Thyroid gland (tissue), 4 donors: ENCODE results near the gene PHPT1.

Experiments
- POLR2A ChIP-seq, 2 donors: fragments of 450-650 bp; IDR thresholded peaks; one replicate each; pipeline ENCODE4 v1.6.1; 2017; ENCODE audit warnings: antibody characterized with exemption in 2 of 2, mild to moderate bottlenecking in 2 of 2, moderate library complexity in 1 of 2
- TF ChIP-seq, protein P1 (sequence below), 6 experiments: fragments of 200-600 bp in 3 of 6; fragments of 450-650 bp in 3 of 6; sonication (generic) in 3 of 6; IDR thresholded peaks; one replicate each; pipeline ENCODE4 v1.5.1; 2016 to 2019; ENCODE audit warnings: antibody characterized with exemption in 6 of 6, mild to moderate bottlenecking in 2 of 6, inconsistent platforms in 1 of 6, moderate library complexity in 1 of 6

DNA sequence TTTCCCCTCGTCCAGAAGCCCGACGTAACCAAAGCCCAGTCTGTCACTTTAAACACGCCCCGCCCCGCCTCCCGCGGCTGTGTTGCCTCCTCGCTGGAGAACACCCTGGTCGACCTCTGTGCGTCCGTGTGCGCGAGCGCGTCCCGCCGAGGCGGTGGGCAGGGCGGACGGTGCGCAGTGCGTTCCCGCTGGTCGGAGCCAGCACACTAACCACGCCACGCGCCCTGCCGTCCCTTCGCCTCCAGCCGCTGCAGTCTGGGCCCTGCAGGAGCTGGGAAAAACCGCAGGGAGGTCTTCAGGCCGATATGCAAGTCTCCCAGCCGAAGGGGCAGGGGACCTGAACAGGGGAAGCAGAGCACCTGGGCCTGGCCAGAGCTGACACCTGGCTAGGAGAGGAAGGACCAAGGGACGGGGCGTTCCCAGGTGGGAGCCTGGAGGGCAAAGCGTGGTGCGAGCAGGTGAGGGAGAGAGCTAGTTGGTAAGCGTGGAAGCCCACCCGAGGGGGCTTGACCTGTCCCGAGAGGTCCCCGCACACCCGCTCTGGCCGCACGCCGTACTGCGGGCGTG lies 1.3 kb upstream of the PHPT1 start:
- TF ChIP-seq, protein P1, sequence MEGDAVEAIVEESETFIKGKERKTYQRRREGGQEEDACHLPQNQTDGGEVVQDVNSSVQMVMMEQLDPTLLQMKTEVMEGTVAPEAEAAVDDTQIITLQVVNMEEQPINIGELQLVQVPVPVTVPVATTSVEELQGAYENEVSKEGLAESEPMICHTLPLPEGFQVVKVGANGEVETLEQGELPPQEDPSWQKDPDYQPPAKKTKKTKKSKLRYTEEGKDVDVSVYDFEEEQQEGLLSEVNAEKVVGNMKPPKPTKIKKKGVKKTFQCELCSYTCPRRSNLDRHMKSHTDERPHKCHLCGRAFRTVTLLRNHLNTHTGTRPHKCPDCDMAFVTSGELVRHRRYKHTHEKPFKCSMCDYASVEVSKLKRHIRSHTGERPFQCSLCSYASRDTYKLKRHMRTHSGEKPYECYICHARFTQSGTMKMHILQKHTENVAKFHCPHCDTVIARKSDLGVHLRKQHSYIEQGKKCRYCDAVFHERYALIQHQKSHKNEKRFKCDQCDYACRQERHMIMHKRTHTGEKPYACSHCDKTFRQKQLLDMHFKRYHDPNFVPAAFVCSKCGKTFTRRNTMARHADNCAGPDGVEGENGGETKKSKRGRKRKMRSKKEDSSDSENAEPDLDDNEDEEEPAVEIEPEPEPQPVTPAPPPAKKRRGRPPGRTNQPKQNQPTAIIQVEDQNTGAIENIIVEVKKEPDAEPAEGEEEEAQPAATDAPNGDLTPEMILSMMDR (IDR thresholded peaks at IDR 0.05), result no peak
- peak in 1 of 2 donors; percentile 82 for TF ChIP-seq POLR2A (IDR thresholded peaks at IDR 0.05)
